ENCODE results near the gene SH3RF2.
"Not testable (repeated sequence)": the region's sequence is repeated elsewhere in the genome, so short reads cannot be mapped to it uniquely, and the experiment has no call there.

The SH3RF2 gene

DNA sequence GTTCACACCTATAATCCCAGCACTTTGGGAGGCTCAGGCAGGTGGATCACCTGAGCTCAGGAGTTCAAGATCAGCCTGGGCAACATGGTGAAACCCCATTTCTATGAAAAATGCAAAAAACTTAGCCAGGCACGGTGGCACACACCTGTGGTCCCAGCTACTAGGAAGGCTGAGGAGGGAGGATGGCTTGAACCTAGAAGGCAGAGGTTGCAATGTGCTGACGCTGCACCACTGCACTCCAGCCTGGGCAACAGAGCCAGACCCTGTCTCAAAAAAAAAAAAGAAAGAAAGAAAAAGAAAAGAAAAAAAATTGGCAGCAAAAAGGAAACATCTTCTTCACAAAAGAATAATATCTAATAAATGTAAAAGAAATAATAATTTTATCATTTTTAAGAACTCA is 172.5 kb downstream of the SH3RF2 start:
- peaks cover 15% of the 10 kb centered on the region for H3K36me3 Mint-ChIP-seq
- not testable (repeated sequence) for H3K4me3 Mint-ChIP-seq, H3K27ac Mint-ChIP-seq, H3K27me3 Mint-ChIP-seq, H3K9me3 Mint-ChIP-seq, H3K4me1 Mint-ChIP-seq

DNA sequence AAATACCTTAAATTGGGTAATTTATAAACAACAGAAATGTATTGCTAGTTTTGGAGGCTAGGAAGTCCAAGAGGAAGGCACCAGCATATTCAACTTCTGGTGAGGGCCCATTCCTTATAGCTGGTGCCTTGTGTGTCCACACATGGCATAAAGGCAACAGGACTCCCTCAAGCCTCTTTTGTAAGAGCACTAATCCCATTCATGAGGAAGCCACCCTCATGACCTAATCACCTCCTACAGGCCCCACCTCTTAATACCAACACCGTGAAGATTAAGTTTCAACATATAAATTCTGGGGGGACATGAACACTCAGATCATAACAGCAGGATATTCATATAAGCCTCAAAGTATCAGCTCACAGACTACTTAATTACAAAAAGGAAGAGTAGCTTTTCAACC is 173.0 kb downstream of the SH3RF2 start:
- Mint-ChIP-seq H3K27me3 (no peaks in the 10 kb centered on the region), H3K4me3 (no peak overlapping the region), H3K36me3 (peaks cover 13% of the 10 kb centered on the region), H3K4me1 (peaks cover 9% of the 10 kb centered on the region), H3K9me3 (no peaks in the 10 kb centered on the region), H3K27ac (no peak overlapping the region)

DNA sequence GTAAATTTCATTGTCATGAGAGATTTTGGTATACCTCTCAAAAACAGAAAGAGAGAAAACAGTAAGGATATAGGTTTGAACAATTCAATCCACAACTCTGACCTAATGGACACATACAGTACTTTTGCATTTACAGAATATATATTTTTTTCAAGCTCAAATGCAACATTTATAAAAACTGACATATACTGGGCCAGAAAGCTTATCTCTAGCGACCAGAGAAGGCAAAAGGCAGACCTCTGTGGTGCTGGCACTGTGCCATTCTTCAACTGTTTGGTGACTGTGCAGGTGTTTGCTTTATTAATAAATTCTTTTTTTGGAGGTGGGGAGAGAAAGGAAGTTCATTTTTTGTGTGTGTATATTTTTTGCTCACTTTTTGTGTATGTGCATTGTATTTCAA is 175.0 kb downstream of the SH3RF2 start:
- Mint-ChIP-seq H3K9me3 (no peaks in the 10 kb centered on the region), H3K36me3 (peaks cover 7% of the 10 kb centered on the region), H3K4me1 (peaks cover 9% of the 10 kb centered on the region), H3K4me3 (no peak overlapping the region), H3K27me3 (no peaks in the 10 kb centered on the region), H3K27ac (no peak overlapping the region)

DNA sequence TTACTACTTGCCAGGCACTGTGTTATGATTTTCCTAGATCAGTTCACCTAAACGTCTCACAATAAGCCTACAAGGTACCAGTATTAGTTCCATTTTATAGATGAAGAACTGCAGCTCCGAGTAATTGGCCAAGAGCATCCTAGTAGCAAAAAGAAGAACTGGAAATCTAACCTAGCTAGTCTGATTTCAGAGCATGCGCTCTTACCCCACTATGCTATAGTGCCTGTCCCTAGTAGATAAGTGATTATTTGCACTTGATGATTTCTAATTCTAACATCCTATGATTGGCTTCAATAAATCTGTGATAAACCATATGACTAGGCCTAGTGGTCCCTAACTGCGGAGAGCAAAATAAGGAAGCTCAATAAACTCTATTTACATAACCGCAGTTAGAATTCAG is 176.1 kb downstream of the SH3RF2 start:
- Mint-ChIP-seq H3K9me3 (no peaks in the 10 kb centered on the region), H3K27ac (no peak overlapping the region), H3K4me1 (peaks cover 9% of the 10 kb centered on the region), H3K4me3 (no peak overlapping the region), H3K36me3 (peaks cover 10% of the 10 kb centered on the region), H3K27me3 (no peaks in the 10 kb centered on the region)

All from activated naive CD4-positive, alpha-beta T cell treated with anti-CD3 and anti-CD28 coated beads, Interleukin-2, amount 50 U/mL, for 24 hours (primary cell).